ENCODE measurements around the gene RMND5B. TPM values are rescaled to one million over a fixed set of nuclear protein-coding genes. Genes with fewer than 3 reads are reported as not detected.

Gene RMND5B
- total RNA-seq, 1 donor from 2014 or later: 33.9 TPM

Other genes starting within 250 kb of the RMND5B start
- gene PROP1, start 134.8 kb upstream of the RMND5B start, total RNA-seq: not detected in 2 replicates
- 18.3 and 23.8 TPM in 2 replicates for gene N4BP3, start 17.5 kb upstream of the RMND5B start, total RNA-seq
- 106 and 132 TPM in 2 replicates for gene NHP2, start 22.9 kb downstream of the RMND5B start, total RNA-seq
- not detected in 2 replicates for gene GMCL2, start 56.4 kb downstream of the RMND5B start, total RNA-seq
- gene HNRNPAB, start 73.5 kb downstream of the RMND5B start, total RNA-seq: 41.6 and 58.1 TPM in 2 replicates
- gene PHYKPL, start 101.8 kb downstream of the RMND5B start, total RNA-seq: 27.9 and 44.6 TPM in 2 replicates